Lower leg skin (tissue), 4 donors: Measurements from ENCODE around the gene FAM118B. TPM values are rescaled to one million over a fixed set of nuclear protein-coding genes. Genes with fewer than 3 reads are reported as not detected.

Experiments used
- DNase-seq, 2 donors: peaks; one replicate each; pipeline ENCODE4 v3.0.0-alpha.2; 2019; ENCODE audit warnings: low spot score in 2 of 2
- H3K4me3 ChIP-seq: fragments of 200-600 bp; sonication (generic); 2 replicates; pipeline ENCODE4 v1.5.1; 2017; ENCODE audit warnings: mild to moderate bottlenecking, low read depth; ENCODE audit not compliant: poor library complexity, severe bottlenecking
- CTCF ChIP-seq, 3 donors: fragments of 450-650 bp; IDR thresholded peaks; one replicate each; pipeline ENCODE4 v1.5.1; 2016; ENCODE audit warnings: antibody characterized with exemption in 3 of 3, mild to moderate bottlenecking in 3 of 3, moderate library complexity in 2 of 3
- POLR2A ChIP-seq, 2 donors: fragments of 450-650 bp; IDR thresholded peaks; one replicate each; pipeline ENCODE4 v1.6.1; 2016 to 2017; ENCODE audit warnings: antibody characterized with exemption in 2 of 2, mild to moderate bottlenecking in 1 of 2, moderate library complexity in 1 of 2
- WGBS, 2 donors: methylation state at CpG; one replicate each; pipeline ENCODE4 v1.1.5; 2018; 5-methylcytosine and 5-hydroxymethylcytosine counted together
- intact Hi-C: fragments of 100-400 bp; cut with DNase I; formaldehyde crosslinking; loops from one replicate; pipeline ENCODE4 v1.15.0; 2023; ENCODE audit warnings: low total_unique reads
- total RNA-seq, 4 donors: library from RNA; depleted of rRNA; stranded (reverse); fragments of >200 nt; gene quantifications; one replicate each; pipeline ENCODE4 v1.1.0, GENCODE V29; 2016

FAM118B gene
- total RNA-seq, 4 donors from 2014 or later, result 7.3 to 18.9 (median 9.0) TPM

- no peak overlapping the region for H3K4me3 ChIP-seq
- intact Hi-C loops, result no loop called here
- TF ChIP-seq POLR2A (IDR thresholded peaks at IDR 0.05) (no peak), CTCF (IDR thresholded peaks at IDR 0.05) (no peak)
- 85 to 88% methylated on average over 9 of the region's 9 CpGs for WGBS, 2 donors
- DNase-seq, result no peak
Measured at GRCh38 chr11:126165311-126165720, 46.3 kb upstream of the FAM118B start.

- intact Hi-C loops, result no loop called here
- no peak for DNase-seq
- TF ChIP-seq POLR2A (IDR thresholded peaks at IDR 0.05) (no peak), CTCF (IDR thresholded peaks at IDR 0.05) (no peak)
- WGBS, 2 donors, result 63 to 77% methylated on average over 10 of the region's 10 CpGs
- no peak overlapping the region for H3K4me3 ChIP-seq
Measured at GRCh38 chr11:126165757-126166156, 45.8 kb upstream of the FAM118B start.

GRCh38 chr11:126166413-126166812, 45.2 kb upstream of the FAM118B start:
- no peak overlapping the region for H3K4me3 ChIP-seq
- TF ChIP-seq POLR2A (IDR thresholded peaks at IDR 0.05) (no peak), CTCF (IDR thresholded peaks at IDR 0.05) (no peak)
- WGBS, 2 donors, result 93 to 95% methylated on average over 3 of the region's 3 CpGs
- intact Hi-C loops, result no loop called here
- no peak for DNase-seq

GRCh38 chr11:126167488-126167887, 44.1 kb upstream of the FAM118B start:
- no peak overlapping the region for H3K4me3 ChIP-seq
- no peak for TF ChIP-seq CTCF (IDR thresholded peaks at IDR 0.05)
- no peak for TF ChIP-seq POLR2A (IDR thresholded peaks at IDR 0.05)
- intact Hi-C loops, result no loop called here
- 41 to 49% methylated on average over 2 of the region's 2 CpGs for WGBS, 2 donors
- no peak for DNase-seq

GRCh38 chr11:126169291-126169690, 42.3 kb upstream of the FAM118B start:
- no peak for DNase-seq
- intact Hi-C loops, result no loop called here
- 89% methylated on average over 3 of the region's 3 CpGs for WGBS, 2 donors
- TF ChIP-seq CTCF (IDR thresholded peaks at IDR 0.05) (no peak), POLR2A (IDR thresholded peaks at IDR 0.05) (no peak)
- H3K4me3 ChIP-seq, result no peak overlapping the region

GRCh38 chr11:126172596-126173038, 39.0 kb upstream of the FAM118B start:
- no peak overlapping the region for H3K4me3 ChIP-seq
- DNase-seq, result peak in 1 of 2 donors; percentile 64
- TF ChIP-seq CTCF (IDR thresholded peaks at IDR 0.05) (no peak), POLR2A (IDR thresholded peaks at IDR 0.05) (no peak)
- WGBS, 2 donors, result 57 to 63% methylated on average over 8 of the region's 8 CpGs
- intact Hi-C loops, result no loop called here
